Measurements from ENCODE around the gene IARS1.

IARS1 gene

GRCh38 chr9:92254381-92255337 is 38.8 kb downstream of the IARS1 start:
- no peak for DNase-seq
- in situ Hi-C loops (cut with MboI; ENCODE audit: low pct_unique_long_range_greater_than_20kb, low sequenced_read_pairs) = no loop called here

- in situ Hi-C loops (cut with MboI; ENCODE audit: low pct_unique_long_range_greater_than_20kb, low sequenced_read_pairs) = no loop called here
Measured at GRCh38 chr9:92253656-92254055, 39.8 kb downstream of the IARS1 start.

DNA sequence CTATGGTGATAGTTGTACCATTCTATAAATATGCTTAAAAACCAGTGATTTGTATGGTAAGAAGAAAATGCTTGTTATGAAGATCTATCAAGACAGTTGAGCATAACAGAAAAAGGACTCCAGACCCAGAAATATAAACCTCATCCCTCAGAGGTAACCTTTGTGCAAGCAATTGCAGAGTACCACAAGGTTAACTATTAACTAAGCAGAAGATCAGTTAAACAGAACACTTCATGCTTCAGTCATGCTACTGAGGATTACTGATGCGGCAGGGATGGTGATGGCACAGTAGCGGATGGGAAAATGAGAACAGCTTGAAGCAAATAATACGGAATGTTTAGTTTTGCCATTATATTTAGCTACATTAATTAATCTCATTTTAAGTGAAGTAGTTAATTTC is 45.5 kb downstream of the IARS1 start:
- no peak for DNase-seq
- in situ Hi-C loops (cut with MboI; ENCODE audit: low pct_unique_long_range_greater_than_20kb, low sequenced_read_pairs) = loop anchor here (25.0 kb wide), 1 partner anchor 111 kb away; no protein-coding TSS in a partner anchor

More at GRCh38 chr9:92253656-92254055, 39.8 kb downstream of the IARS1 start:
- DNase-seq = no peak

- in situ Hi-C loops (cut with MboI; ENCODE audit: low pct_unique_long_range_greater_than_20kb, low sequenced_read_pairs) = loop anchor here (25.0 kb wide), 1 partner anchor 110 kb away; no protein-coding TSS in a partner anchor
- DNase-seq = no peak
Measured at GRCh38 chr9:92247296-92247695, 46.2 kb downstream of the IARS1 start.

- in situ Hi-C loops (cut with MboI; ENCODE audit: low pct_unique_long_range_greater_than_20kb, low sequenced_read_pairs) = loop anchor here (25.0 kb wide), 1 partner anchor 108 kb away; no protein-coding TSS in a partner anchor
- DNase-seq = no peak
Measured at GRCh38 chr9:92245005-92245797, 48.3 kb downstream of the IARS1 start.

Measured in KBM-7 (cell line).